ENCODE data around the gene KCNQ5. TPM values are rescaled to one million over a fixed set of nuclear protein-coding genes. Genes with fewer than 3 reads are reported as not detected.

The KCNQ5 gene
- total RNA-seq, 3 donors from 2014 or later (not counting 1 experiment from before 2014, with no cell fraction given) = 8.2 to 9.7 (median 8.7) TPM

- no peak overlapping the region for H3K4me3 ChIP-seq (ENCODE audit: low read length)
- ATAC-seq = no peak
These were observed 188.9 kb downstream of the KCNQ5 start for GRCh38 chr6:72810571-72811280.

GRCh38 chr6:72811971-72812421, 190.1 kb downstream of the KCNQ5 start:
- Histone ChIP-seq H3K9me3 (ENCODE audit: control insufficient read depth, insufficient read depth, low read length) (no peaks in the 10 kb centered on the region), H3K27me3 (ENCODE audit: control insufficient read depth, insufficient read depth, low read length) (no peaks in the 10 kb centered on the region), H3K4me1 (ENCODE audit: control insufficient read depth, insufficient read depth, low read length) (no peaks in the 10 kb centered on the region), H3K27ac (ENCODE audit: low read length) (no peak overlapping the region), H3K4me3 (ENCODE audit: low read length) (no peak overlapping the region), H3K36me3 (ENCODE audit: control insufficient read depth, insufficient read depth, low read length) (no peaks in the 10 kb centered on the region)
- Mint-ChIP-seq H3K27me3 (ENCODE audit: low read depth in 2 of 2) (no peaks in the 10 kb centered on the region), H3K9me3 (peaks cover 0 to 2% of the 10 kb centered on the region in 2 donors), H3K4me3 (no peak overlapping the region), H3K4me1 (peaks cover 25 to 27% of the 10 kb centered on the region in 2 donors), H3K27ac (no peak overlapping the region), H3K36me3 (no peaks in the 10 kb centered on the region)
- TF ChIP-seq CTCF (IDR thresholded peaks at IDR 0.05) = no peak
- WGBS (ENCODE audit: insufficient coverage) = 90% methylated on average over 6 of the region's 6 CpGs
- ATAC-seq (no peak), DNase-seq (no peak)
- intact Hi-C loops (cut with micrococcal nuclease) = no loop called here

More at GRCh38 chr6:72810571-72811280, 188.9 kb downstream of the KCNQ5 start:
- no peak for DNase-seq
- Histone ChIP-seq H3K27ac (ENCODE audit: low read length) (no peak overlapping the region), H3K36me3 (ENCODE audit: control insufficient read depth, insufficient read depth, low read length) (no peaks in the 10 kb centered on the region), H3K27me3 (ENCODE audit: control insufficient read depth, insufficient read depth, low read length) (no peaks in the 10 kb centered on the region), H3K4me1 (ENCODE audit: control insufficient read depth, insufficient read depth, low read length) (no peaks in the 10 kb centered on the region), H3K9me3 (ENCODE audit: control insufficient read depth, insufficient read depth, low read length) (no peaks in the 10 kb centered on the region)
- H3K36me3 Mint-ChIP-seq = no peaks in the 10 kb centered on the region
- H3K4me3 Mint-ChIP-seq = no peak overlapping the region
- intact Hi-C loops (cut with micrococcal nuclease) = no loop called here
- 93% methylated on average over 3 of the region's 4 CpGs for WGBS (ENCODE audit: insufficient coverage)
- H3K9me3 Mint-ChIP-seq = no peaks in the 10 kb centered on the region
- H3K4me1 Mint-ChIP-seq = peaks cover 22 to 27% of the 10 kb centered on the region in 2 donors
- H3K27ac Mint-ChIP-seq = no peak overlapping the region
- TF ChIP-seq CTCF (IDR thresholded peaks at IDR 0.05) = no peak
- H3K27me3 Mint-ChIP-seq (ENCODE audit: low read depth in 2 of 2) = no peaks in the 10 kb centered on the region

- intact Hi-C loops (cut with micrococcal nuclease) = no loop called here
- peaks cover 0 to 2% of the 10 kb centered on the region in 2 donors for H3K9me3 Mint-ChIP-seq
- no peak overlapping the region for H3K4me3 Mint-ChIP-seq
- peaks cover 25 to 27% of the 10 kb centered on the region in 2 donors for H3K4me1 Mint-ChIP-seq
- no peak overlapping the region for H3K27ac ChIP-seq (ENCODE audit: low read length)
- TF ChIP-seq CTCF (IDR thresholded peaks at IDR 0.05) = no peak
- no peak for DNase-seq
- no peak overlapping the region for H3K4me3 ChIP-seq (ENCODE audit: low read length)
- H3K4me1 ChIP-seq (ENCODE audit: control insufficient read depth, insufficient read depth, low read length) = no peaks in the 10 kb centered on the region
- no peaks in the 10 kb centered on the region for H3K36me3 Mint-ChIP-seq
- no peaks in the 10 kb centered on the region for H3K9me3 ChIP-seq (ENCODE audit: control insufficient read depth, insufficient read depth, low read length)
- H3K27ac Mint-ChIP-seq = peak overlapping the region in 1 of 2 donors; percentile 26
- ATAC-seq = peak; percentile 26 to 80 (median 63)
- H3K27me3 Mint-ChIP-seq (ENCODE audit: low read depth in 2 of 2) = no peaks in the 10 kb centered on the region
- no peaks in the 10 kb centered on the region for H3K36me3 ChIP-seq (ENCODE audit: control insufficient read depth, insufficient read depth, low read length)
- WGBS (ENCODE audit: insufficient coverage) = 56% methylated on average over 7 of the region's 7 CpGs
- H3K27me3 ChIP-seq (ENCODE audit: control insufficient read depth, insufficient read depth, low read length) = no peaks in the 10 kb centered on the region
These were observed 192.1 kb downstream of the KCNQ5 start for GRCh38 chr6:72813807-72814596.
